Testis (tissue), 2 donors: Measurements from ENCODE around the gene CNNM4.

Experiments used
- POLR2A ChIP-seq: fragments of 450-650 bp; IDR thresholded peaks from one replicate; pipeline ENCODE4 v1.6.1; 2017; ENCODE audit warnings: antibody characterized with exemption, mild to moderate bottlenecking, moderate library complexity
- TF ChIP-seq, protein P1 (sequence below), 3 experiments: fragments of 450-650 bp in 2 of 3; fragments of 200-600 bp in 1 of 3; sonication (generic) in 1 of 3; IDR thresholded peaks; one replicate each; pipeline ENCODE4 v1.5.1; 2016 to 2019; ENCODE audit warnings: antibody characterized with exemption in 3 of 3, mild to moderate bottlenecking in 2 of 3, moderate library complexity in 1 of 3

DNA sequence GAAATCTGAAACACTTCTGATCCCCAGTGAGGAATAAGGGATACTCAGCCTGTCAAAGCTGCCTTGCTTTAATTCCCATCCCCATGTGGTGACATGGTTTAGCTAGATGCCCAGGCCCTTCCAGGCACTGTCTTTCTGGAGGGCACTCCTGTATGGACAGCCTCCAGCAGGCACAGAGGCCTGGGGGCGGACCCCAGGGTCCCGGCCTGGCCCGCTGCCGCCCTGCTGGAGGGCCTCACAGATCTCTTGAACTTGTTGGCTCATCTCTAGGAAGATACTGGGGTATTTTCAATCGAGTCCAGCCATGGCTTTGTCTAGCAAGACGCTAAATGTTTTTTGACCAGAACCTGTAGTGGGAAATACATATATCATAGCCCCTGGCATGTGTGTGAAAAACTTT lies 34.4 kb downstream of the CNNM4 start:
- TF ChIP-seq, protein P1, sequence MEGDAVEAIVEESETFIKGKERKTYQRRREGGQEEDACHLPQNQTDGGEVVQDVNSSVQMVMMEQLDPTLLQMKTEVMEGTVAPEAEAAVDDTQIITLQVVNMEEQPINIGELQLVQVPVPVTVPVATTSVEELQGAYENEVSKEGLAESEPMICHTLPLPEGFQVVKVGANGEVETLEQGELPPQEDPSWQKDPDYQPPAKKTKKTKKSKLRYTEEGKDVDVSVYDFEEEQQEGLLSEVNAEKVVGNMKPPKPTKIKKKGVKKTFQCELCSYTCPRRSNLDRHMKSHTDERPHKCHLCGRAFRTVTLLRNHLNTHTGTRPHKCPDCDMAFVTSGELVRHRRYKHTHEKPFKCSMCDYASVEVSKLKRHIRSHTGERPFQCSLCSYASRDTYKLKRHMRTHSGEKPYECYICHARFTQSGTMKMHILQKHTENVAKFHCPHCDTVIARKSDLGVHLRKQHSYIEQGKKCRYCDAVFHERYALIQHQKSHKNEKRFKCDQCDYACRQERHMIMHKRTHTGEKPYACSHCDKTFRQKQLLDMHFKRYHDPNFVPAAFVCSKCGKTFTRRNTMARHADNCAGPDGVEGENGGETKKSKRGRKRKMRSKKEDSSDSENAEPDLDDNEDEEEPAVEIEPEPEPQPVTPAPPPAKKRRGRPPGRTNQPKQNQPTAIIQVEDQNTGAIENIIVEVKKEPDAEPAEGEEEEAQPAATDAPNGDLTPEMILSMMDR (IDR thresholded peaks at IDR 0.05) = no peak
- TF ChIP-seq POLR2A = no peak
